Stimulated activated CD8-positive, alpha-beta memory T cell treated with anti-CD3 and anti-CD28 coated beads, Interleukin-7, amount 100 ng/mL, for 4 hours (primary cell): Measurements from ENCODE around the gene VAV2.

Experiments used
- DNase-seq, 2 donors: peaks; one replicate each; pipeline ENCODE4 v3.0.0-alpha.2; 2020; ENCODE audit warnings: low read depth in 2 of 2

Gene VAV2

DNA sequence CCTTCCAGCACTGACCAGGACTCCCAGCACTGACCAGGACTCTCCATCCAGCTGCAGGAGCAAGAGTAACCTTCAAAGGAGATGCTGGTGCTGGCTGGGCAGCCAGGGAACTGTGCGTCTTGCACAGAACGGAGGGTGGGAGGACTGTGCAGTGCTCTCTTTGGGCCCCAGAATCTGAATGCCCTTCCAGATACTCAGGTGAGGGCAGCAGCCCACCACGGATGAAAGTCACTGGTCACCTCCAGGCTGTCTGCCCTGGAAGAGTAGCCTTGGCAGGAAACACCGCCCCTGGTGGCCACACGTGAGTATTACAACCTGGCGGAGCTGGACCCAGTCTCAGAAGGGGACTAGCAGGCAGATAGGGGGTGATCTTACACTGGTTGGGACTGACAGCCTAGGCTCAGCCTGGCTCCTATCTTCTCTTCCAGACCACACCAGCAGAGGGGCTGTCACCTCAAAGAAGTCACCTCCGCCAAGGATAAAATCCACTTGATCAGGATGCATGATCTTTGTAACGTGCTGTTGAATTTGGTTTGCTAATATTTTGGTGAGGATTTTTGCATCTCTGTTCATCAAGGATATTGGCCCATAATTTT is 249.2 kb downstream of the VAV2 start:
- peak; percentile 55 to 58 for DNase-seq

DNA sequence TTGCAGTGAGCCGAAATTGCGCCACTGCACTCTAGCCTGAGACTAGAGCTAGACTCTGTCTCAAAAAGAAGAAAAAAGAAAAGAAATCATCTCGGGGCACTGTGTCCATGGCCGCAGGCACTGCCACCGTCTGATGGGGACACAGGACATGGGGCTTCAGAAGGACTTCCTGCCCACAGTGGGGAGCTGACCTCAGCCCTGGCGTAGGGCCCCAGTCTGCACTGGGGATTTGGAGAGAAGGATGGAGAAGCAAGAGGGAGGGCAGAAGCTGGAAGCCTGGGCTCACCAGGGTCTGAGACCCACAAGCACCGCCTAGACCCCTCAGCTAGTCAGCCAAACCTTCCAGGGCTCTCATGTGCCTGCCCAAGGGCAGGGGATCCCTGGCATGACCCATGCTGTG is 249.9 kb downstream of the VAV2 start:
- DNase-seq: no peak

DNA sequence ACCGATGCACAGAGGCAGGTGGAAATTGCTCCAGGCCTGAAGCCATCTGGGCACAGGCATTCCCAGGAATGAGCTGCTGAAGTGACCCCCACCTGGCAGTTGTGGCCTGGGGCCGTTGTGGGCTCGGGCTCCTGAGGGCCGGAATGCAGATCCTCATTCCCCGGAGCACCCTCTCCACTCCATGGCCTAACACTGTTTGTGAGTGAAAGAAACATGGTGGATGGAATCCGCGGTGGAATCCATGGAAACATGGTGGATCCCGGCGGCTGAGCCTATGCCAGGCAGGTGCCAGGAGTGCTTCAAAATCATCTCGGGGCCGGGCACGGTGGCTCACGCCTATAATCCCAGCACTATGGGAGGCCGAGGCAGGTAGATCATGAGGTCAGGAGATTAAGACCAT is 250.4 kb downstream of the VAV2 start:
- no peak for DNase-seq

DNA sequence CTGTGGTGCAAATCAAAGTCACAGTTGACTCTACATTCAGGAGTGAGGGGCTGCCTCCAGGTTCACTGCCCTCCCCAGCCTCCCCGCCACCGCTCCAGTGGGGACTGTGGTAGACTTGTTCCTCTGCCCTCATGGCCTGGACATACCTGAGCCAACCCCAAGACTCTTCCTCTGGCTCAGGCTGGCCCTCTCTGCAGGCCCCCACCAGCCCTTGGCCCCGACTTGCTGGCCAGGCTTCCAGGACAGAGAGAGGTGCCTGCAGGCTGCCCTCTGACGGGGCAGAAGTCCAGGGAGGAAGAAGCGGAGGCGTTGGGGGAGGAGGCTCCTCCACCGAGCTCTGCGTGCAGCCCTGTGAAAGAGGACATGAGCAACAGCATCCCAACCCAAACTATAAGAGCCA is 251.2 kb downstream of the VAV2 start:
- no peak for DNase-seq

DNA sequence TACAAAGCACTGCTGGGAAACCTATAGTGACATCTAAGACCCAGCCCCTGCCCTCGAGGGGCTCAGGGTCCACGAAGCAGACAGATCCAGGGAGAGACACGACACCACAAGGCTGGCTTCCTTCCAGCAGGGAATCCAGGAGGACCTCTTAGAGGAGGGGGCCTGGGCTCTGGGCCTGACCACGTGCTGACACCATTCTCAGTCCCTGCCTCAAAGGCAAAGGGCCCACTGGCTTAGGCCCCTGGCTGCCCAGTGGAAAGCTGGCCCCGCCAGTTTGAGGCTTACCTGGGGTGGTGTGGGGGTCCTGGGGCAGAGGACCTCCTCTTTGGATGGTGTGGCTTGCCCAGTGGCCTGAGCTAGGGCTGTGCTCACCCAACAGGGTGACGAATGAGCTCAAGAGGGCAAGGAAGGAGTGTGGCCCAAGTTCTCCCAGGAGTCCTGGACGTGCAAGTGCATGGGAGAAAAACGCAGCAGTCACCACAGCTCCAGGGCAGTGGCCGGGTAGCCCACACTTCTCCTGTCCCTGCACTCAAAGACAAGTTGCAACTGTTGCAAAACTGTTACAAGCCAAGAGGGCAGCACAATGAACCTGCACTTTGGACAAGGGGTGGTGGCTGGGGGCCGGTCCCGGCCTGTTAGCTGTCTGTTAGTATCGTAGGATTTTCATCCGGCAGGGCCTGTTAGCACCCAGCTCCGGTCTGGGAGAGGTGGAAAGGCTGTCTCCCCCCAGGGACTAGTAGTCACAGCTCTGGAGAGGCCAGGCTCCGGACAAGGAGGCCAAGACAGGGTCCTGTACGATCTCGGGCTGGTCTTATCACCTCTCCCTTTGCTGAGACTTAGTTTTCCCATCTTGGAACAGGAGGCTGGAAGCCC is 252.5 kb downstream of the VAV2 start:
- no peak for DNase-seq

DNA sequence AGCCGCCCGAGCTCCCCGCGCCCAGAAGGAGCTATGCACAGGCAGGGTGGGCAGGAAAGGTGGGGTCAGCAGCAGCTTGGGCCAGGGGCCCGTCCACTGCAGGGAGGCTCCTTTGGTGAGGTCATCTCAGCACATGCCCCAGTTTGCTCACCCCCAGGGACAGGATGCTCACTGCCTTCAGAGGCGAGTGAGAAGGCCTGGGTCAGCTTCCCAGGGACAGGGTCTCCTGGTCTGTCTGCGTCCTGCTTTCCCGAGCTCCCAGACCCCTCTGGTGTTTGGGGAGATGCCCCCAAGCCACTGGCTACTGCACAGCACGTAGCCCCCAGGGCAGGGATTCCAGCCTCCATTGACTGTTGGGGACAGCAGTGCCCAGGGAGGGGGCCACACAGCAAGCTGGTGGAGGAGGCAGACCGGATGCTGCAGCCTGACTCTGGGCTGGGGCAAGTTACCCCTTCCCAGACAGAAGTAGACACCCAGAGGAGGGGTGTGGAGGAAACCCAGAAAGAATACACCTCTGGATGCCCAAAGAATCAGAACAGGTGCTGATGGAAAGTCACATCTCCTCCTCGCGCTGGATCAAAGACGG is 253.4 kb downstream of the VAV2 start:
- no peak for DNase-seq

DNA sequence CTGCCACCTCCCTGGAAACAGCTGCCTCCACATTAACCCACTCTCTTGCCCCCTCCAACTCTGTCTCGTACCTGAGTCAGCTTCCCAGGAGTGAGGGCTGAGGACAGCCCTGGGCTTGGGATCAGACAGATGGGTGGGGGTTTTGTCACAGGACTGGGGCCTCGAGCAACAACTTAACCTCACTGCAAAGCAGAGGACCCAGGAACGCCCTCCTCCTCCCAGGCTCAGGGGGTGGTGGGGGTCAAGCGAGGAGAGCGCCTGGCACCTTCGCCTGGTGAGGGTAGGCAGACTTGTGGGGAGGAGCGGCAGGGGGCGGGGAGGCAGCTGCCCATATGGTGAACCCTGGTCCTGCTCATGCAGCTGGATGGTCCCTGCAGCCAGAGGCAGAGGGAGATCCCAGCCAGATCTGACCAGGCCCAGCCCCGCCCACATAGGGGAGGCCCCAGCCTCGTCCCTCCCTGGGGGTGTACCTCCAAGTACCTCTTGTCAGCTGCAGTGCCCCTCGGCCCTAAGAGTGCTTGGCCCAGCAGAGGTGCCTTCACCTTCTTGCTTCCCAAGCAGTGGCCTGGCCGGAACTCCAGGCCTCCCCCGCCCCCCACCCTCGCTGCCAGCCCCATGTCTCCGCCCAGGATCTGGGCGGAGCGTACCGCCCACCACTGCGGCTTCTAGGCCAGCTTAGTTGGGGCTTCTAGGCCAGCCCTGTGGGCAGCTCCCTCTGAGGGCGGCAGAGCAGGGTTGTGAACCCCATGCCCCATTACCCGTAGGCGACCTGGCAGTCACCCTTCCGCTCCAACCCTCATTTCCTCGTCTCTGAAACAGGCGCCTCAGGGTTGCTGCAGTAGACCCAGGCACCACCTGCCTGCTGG is 254.1 kb downstream of the VAV2 start, which contains the start of gene SARDH:
Gene SARDH, minus strand, starts transcription at position 579 of the 866 bp plus-strand sequence. CDS start 4,179 bp downstream, outside the sequence.
- peak in 1 of 2 donors; percentile 46 for DNase-seq

DNA sequence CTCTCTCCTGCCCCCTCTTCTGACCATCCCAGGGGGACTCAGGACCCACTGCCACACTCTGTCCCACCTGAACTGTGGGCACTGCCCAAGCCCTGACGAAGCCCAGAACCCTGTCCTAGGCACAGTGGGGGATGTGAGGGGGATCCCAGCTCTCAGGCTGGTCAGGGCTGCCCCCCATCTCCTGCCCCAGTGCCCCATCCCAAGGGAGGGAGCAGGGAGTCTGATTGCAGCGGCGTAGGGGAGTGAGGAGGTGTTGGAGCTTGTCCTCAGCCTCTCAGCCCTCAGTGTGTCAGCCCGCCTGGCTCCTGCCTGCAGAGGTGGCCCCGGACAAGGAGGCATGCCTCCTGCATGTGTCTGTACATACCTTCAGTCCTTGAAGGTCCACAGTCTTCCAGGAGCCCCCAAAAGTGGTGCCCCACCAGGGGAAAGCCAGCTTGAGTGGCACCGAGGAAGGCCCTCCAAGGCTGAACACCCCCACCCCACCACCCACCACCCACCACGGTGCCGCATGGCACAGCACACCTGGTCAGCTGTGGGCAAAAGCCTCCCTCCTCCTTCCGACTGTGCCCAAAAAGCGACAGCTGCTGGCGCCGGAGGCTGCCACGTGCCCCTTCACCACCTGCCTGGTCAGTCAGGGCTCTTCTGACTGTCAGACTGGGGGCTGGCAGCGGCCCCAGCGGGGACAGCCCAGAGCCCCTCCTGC is 254.9 kb downstream of the VAV2 start:
- no peak for DNase-seq

DNA sequence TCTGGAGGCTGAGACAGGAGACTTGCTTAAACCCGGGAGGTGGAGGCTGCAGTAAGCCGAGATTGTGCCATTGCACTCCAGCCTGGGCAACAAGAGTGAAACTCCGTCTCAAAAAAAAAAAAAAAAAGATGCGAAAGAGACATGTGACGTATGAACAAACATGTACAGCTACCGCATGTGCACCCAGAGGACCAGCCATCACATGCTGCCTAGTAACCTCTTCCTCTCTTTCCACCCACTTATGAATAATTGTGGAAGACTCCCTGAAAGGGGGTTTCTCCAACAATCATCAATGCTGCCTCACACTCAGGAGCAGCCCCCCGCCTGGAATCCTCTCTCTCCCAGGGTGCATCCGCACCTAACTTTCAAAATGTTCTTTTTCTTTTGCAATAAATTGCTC is 256.2 kb downstream of the VAV2 start:
- no peak for DNase-seq

DNA sequence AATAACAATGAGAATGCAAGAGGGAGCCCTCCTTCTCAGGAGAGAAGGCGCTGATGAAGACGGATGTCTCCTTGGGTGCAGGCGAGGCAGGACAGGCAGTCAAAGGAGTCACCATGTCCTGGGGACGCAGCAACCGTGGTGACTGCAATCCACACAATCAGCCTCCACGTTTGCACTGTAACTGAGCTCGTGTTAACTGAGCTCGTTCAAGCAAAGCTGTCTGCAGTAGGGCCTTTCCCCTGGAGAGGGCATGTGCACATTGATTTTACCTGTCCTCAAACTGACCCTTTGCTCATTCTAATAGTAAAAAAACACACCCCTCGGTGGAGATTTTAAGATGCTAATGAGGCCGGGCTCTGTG is 256.7 kb downstream of the VAV2 start:
- no peak for DNase-seq

DNA sequence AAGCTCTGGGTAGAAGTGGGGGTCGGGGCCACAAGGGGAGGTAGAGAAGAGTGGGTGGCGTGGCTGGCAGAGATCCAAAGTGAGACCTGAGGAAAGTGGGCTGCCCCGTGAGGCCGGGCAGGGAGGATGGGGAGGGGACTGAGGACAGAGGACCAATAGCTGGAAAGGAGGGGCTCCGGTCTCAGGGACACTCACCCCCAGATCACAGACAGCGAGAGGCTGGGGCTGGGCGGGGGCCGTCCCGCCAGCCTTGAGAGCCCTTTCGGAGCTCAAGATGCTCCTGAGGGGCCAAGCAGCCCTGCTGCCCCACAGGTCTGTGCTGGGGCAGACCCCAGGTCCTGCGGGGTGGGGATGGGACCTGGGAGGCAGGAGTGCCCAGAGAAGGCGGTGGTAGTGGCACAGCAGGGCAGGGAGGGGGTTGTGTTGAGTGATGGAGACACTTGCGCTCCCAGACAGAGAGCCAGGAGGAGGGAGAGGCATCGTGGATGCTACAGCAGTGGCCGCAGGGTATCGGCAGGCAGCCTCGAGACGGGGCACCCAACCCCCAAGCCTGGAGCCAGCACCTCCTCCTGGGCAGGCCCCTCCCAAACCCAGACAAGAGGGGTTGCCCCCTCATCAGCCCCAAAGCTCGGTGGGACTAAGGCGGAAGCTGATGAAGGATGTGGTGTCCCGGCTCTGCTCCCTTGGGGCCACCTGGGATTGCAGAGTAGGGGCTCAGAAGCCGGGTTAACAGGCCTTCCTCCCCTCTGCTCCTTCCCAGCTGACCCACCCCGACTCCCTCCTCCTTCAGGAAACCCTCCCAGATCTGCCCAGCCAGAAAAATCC is 257.3 kb downstream of the VAV2 start:
- DNase-seq: no peak

DNA sequence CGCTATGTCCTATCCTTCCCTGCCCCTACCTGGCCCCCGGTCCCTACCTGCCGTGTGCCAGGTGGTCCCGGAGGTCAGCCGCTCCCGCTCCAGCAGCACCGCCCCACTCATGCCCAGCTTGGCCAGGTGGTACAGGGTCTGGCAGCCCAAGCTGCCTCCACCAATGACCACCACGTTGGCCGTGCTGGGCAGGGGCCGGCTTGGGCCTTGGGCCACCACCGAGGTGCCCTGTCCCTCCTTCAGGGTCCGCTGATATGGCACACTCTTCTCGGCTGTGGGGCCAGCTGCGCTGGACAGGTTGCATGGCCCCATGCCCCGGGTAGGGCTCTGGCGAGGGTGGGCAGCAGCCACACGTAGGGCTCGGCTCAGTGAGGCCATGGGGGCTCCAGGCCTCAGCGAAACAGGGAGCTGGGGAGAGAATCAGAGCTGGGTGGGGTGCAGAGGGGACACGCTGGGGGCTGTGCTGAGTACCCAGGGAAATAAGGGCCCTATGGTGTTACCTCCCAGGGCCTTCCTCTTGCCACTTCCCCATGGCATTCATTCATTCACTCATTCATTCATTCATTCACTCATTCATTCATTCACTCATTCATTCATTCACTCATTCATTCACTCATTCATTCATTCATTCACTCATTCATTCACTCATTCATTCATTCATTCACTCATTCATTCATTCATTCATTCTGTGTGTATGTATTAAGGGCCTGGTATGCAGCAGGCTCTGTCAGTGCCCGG is 258.2 kb downstream of the VAV2 start:
- DNase-seq: no peak

DNA sequence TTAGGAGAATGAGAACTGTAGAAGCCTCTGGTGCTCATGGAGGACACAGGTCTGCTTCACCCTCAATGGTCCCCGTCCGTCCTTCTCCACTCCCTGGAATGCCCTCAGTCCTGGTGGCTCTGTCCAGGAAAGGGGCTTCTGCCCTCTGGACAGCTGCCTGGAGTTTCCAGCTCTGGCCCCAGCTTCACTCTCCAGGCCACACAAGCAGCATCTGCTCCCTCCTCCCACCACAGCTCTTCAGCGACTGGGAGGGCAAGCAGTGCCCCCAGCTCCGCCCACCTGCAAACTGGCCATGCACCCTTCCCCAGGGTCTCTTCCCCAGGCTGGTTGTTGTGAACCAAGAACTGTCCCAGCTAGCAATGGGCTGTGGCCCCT is 258.7 kb downstream of the VAV2 start:
- no peak for DNase-seq

DNA sequence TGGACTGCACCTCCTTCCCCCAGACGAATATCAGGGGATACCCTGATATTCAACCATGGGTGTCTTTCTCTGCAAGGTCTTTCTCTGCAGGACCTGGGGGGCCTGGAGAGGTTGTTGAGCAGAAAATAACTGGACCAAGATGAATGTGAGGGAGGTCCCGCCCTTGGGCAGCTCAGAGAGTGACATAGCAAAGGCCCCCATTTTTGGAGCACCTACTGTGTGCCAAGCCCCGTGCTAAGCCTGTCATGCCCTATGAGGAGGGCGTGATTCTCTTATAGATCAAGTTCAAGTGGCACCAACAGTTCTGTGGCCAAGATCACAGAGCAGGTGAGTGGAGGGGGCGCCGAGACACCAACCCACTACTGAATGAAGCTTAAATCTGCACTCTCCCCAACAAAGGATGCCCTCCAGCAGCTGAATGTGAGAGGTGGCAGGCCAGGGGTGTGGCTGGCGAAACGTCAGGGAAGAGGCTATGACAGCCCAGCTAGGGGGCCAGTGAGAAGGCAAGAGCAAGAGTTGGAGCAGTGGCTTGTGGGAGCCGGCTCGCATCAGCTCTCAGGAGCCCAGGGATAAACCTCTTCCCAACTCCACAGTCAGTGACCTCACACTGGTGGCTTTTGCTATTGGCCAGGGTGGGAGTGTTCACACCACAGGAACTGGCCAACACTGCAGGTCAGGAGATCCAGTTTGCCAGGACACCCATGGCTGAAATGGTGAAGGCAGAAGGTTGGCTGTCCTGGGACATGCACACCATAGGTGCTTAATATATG is 259.3 kb downstream of the VAV2 start:
- DNase-seq: no peak

DNA sequence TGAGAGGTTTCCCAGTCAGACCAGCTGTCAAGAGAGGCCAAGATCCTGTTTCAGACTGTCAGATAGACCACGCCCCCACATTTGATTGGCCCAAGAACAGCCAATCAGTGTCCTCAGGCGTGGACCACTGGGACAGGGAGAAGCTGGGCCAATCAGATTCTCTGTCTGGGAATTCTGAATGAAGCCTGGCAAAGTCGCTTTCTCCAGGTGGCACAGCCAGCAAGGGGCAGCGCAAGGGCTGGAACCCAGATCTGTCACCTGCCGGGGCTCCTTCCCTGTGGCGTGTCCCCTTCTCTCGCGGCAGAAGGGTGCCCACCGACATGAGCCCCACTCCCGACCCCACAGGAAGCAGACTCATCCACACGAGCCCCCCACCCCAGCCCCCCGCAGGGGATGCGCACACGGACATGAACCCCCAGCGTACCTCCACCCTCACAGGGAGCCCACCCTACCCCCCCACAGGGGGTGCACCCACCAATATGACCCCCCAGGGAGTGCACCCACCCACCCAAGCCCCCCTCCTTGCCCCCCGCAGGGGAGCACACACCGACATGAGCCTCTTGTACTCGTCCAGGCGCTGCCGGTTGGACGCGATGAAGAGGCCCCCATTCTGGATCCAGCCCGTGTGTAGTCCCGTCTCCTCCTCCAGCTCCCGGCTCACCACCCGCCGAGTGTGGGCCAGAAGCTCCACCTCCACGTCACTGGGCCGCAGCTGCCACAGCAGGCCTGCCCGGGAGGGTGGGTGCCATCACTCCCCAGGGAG is 260.1 kb downstream of the VAV2 start:
- DNase-seq: no peak

DNA sequence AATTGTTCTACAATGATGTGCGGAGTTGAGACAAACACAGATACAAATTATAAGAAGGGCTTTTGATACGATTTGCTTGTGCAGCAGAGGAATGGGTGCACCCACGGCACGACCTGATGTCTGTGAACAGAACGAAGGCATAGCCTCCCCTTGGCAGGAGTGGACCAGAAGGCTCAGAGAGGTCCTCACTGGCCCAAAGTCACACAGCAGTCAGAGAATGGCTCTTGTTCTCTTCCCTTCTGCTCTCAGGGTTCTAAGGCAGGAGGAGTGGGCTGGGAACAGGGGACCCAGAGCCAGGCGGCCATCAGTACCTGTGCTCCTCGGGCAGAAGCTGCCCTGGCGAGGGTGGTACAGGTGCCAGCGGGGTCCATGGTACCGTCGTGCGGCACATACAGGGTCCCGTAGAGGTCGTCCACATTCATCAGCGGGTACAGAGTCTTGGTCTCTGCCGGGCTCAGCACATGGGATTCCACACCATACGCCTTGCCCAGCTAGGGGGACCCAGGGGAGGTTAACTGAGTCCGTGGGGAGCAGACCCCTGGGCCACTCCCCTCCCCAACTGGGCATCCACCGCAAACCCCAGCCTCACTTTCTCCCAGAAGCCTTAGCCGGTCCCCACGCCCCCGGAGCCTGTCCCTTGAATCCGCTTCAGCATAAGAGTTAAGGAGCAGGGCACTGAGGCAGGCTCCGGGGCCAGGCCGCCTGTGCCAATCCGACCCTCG is 261.0 kb downstream of the VAV2 start:
- DNase-seq: no peak

DNA sequence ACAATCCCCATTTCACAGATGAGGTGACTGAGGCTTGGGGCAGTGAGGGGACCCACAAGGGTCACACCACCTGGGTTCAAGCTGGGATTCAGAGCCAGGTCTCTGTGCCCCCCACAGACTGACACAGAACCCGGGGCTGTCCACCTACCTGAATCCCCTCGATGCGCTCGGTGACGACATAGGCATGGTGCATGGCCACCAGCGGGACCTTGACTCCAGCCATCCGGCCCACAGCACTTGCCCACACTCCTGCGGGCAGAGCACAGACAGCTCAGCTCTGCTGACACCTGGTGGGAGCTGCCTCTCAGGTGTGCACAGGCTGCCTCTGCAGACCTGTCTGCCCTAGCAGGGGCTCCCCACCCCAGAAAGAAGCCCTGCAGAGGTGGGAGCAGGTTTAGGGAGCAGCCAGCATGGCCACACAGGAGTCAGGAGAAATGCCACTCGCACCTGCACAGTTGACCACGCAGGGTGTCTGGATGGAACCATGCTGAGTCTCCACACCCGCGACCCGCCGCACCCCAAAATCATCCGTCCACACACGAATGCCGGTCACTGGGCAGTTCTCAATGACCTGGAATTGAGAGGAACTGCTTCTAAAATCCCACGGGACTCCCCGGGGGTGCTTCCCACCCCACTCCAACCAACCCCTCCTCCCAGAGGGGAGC is 262.4 kb downstream of the VAV2 start:
- DNase-seq: no peak
